Adrenal gland (tissue), 19 donors: ENCODE measurements around the gene C1RL. TPM values are rescaled to one million over a fixed set of nuclear protein-coding genes. Genes with fewer than 3 reads are reported as not detected.
A peak's percentile ranks its signal among the peaks of the same experiment; 100 is the strongest.

Experiments used
- DNase-seq, 7 donors: peaks; one replicate each; pipeline ENCODE4 v3.0.0-alpha.2; 2019 to 2020
- H3K27ac ChIP-seq, 5 donors: fragments of 200-600 bp; sonication (generic) in 4 of 5; 1 replicate in 3 of 5; 2 replicates in 2 of 5; pipeline versions ENCODE4 v1.5.1 to v1.8.0; 2016 to 2020; ENCODE audit warnings: mild to moderate bottlenecking in 1 of 5
- H3K27me3 ChIP-seq: fragments of 200-600 bp; 2 replicates; pipeline ENCODE4 v1.8.0; 2021
- H3K36me3 ChIP-seq, 2 donors: fragments of 200-600 bp; replicated peaks in 1 of 2; 1 replicate in 1 of 2; 2 replicates in 1 of 2; pipeline versions ENCODE4 v1.5.1 to v1.8.0; 2018 to 2022
- H3K4me1 ChIP-seq, 2 donors: fragments of 200-600 bp; replicated peaks in 1 of 2; 1 replicate in 1 of 2; 2 replicates in 1 of 2; pipeline versions ENCODE4 v1.5.1 to v1.8.0; 2018 to 2021
- H3K4me3 ChIP-seq, 4 donors: fragments of 200-600 bp; sonication (generic) in 3 of 4; one replicate each; pipeline ENCODE4 v1.5.1; 2016 to 2018
- H3K9me3 ChIP-seq, 3 donors: fragments of 200-600 bp; sonication (generic) in 1 of 3; replicated peaks in 1 of 3; 1 replicate in 2 of 3; 2 replicates in 1 of 3; pipeline versions ENCODE4 v1.5.1 to v1.8.0; 2016 to 2021
- POLR2A ChIP-seq, 2 donors: fragments of 450-650 bp; IDR thresholded peaks; one replicate each; pipeline ENCODE4 v1.6.1; 2017; ENCODE audit warnings: antibody characterized with exemption in 2 of 2, mild to moderate bottlenecking in 2 of 2, moderate library complexity in 1 of 2
- WGBS, 4 donors: extraction: QIAGEN DNeasy Blood & Tissue Kit in 2 of 4; methylation state at CpG; one replicate each; pipeline versions ENCODE4 v1.1.5 to v1.1.7; 2013 to 2017; 5-methylcytosine and 5-hydroxymethylcytosine counted together
- intact Hi-C, 2 donors: fragments of 100-400 bp; cut with DNase I; formaldehyde crosslinking; loops; one replicate each; pipeline versions ENCODE4 v1.14.1 to v1.15.0; 2022 to 2023
- long read RNA-seq, 10 donors: library from polyadenylated mRNA in 3 of 10; unstranded in 2 of 10; stranded (forward) in 1 of 10; transcript quantifications; one replicate each; pipeline ENCODE4 v2.0.0 and lab custom pipeline, GENCODE V29; 2021 to 2026
- polyA plus RNA-seq, 3 donors: library from polyadenylated mRNA; stranded (reverse); fragments of 200-250 nt in 2 of 3; fragments of 350-450 nt in 1 of 3; fragmentation: Illumina TruSeq in 1 of 3; extraction: RNeasy Lipid Tissue Mini Kit (QIAGEN cat#74804) in 1 of 3; gene quantifications; one replicate each; pipeline ENCODE4 v1.2.3, GENCODE V29; 2013 to 2014
- total RNA-seq, 9 donors: library from RNA; depleted of rRNA in 4 of 9; stranded (reverse); fragments of >200 nt in 4 of 9; fragments of 120-200 nt in 1 of 9; fragmentation: NEBNext Ultra II Directional in 1 of 9; extraction: Animal tissue kit (Norgen Biotek cat#: 25700) in 1 of 9; gene quantifications; one replicate each; pipeline versions ENCODE4 v1.1.0 to v1.2.4, GENCODE V29; 2013 to 2023
- TF ChIP-seq, protein P1 (sequence below), 6 experiments: fragments of 450-650 bp in 4 of 6; fragments of 200-600 bp in 2 of 6; sonication (generic) in 1 of 6; IDR thresholded peaks; 1 replicate in 5 of 6; 2 replicates in 1 of 6; pipeline versions ENCODE4 v1.5.1 to v1.8.0; 2016 to 2021; ENCODE audit warnings: antibody characterized with exemption in 6 of 6, mild to moderate bottlenecking in 2 of 6, moderate library complexity in 1 of 6
- donor health status: healthy with polysubstance abuse.
- donor health status: Bipolar disorder and iron deficiency.
- donor health status: DM: yes; HTN: yes; CAD: no.
- donor health status: DM: no; HTN: no; CAD: no.
- donor health status: DM: no; HTN: no; CAD: no.
- donor health status: DM: yes; HTN: yes; CAD: no.

C1RL gene
- 100 to 1,000 TPM in 8 of 9 donors, 10 to 100 TPM in 1; 33.3 to 407 (median 159) TPM for total RNA-seq
- 100 to 1,000 TPM; 120 to 186 (median 156) TPM for polyA plus RNA-seq
- long read RNA-seq, donor 1, partial matches to known transcripts = 5 of 11 reads
- long read RNA-seq, donor 1, other reads (novel, unspliced or antisense) = 0 of 11 reads
- long read RNA-seq, donor 2, transcript C1RL-201 (6 exons, 3,394 nt) = major isoform, 5 of 8 reads
- long read RNA-seq, donor 2, partial matches to known transcripts = 0 of 8 reads
- long read RNA-seq, donor 2, other reads (novel, unspliced or antisense) = 0 of 8 reads
- long read RNA-seq, donor 3, partial matches to known transcripts = 0 of 2 reads
- long read RNA-seq, donor 3, other reads (novel, unspliced or antisense) = 0 of 2 reads
- long read RNA-seq, donor 4, transcript C1RL-207 (2 exons, 354 nt) = major isoform, 15 of 33 reads
- long read RNA-seq, donor 4, partial matches to known transcripts = 0 of 33 reads
- long read RNA-seq, donor 4, other reads (novel, unspliced or antisense) = 16 of 33 reads
- long read RNA-seq, donor 5, transcript C1RL-201 (6 exons, 3,394 nt) = major isoform, 91 of 147 reads
- long read RNA-seq, donor 5, transcript C1RL-210 (6 exons, 1,569 nt) = minor isoform, 5 of 147 reads
- long read RNA-seq, donor 5, partial matches to known transcripts = 3 of 147 reads
- long read RNA-seq, donor 5, other reads (novel, unspliced or antisense) = 45 of 147 reads
- long read RNA-seq, donor 6, partial matches to known transcripts = 3 of 19 reads
- long read RNA-seq, donor 6, other reads (novel, unspliced or antisense) = 14 of 19 reads
- long read RNA-seq, donor 7, partial matches to known transcripts = 0 of 3 reads
- long read RNA-seq, donor 7, other reads (novel, unspliced or antisense) = 0 of 3 reads
- long read RNA-seq, donor 8, partial matches to known transcripts = 0 of 3 reads
- long read RNA-seq, donor 8, other reads (novel, unspliced or antisense) = 0 of 3 reads
- long read RNA-seq, donor 9 = 0 reads
- long read RNA-seq, donor 10 = 0 reads

GRCh38 chr12:7108796-7109571, at the start of gene C1RL:
C1RL (minus strand) TSS chr12:7109214; CDS start chr12:7109180, 34 bp downstream.
- DNase-seq = peak; percentile 93 to 97 (median 96)
- Histone ChIP-seq H3K27ac (peak within 1 kb of the TSS; percentile 84 to 98 (median 98)), H3K36me3 (peaks cover 0 to 8% of the 10 kb centered on the region in 2 donors), H3K9me3 (no peaks in the 10 kb centered on the region), H3K4me3 (peak within 1 kb of the TSS in 3 of 4 donors; percentile 35 to 92 (median 74)), H3K27me3 (no peaks in the 10 kb centered on the region), H3K4me1 (peaks cover 0 to 42% of the 10 kb centered on the region in 2 donors)
- WGBS, 4 donors = 12 to 16% (median 14%) methylated on average over 16 to 23 of the region's 23 CpGs
- intact Hi-C loops = no loop called here
- peak in 1 of 2 donors; percentile 62 for TF ChIP-seq POLR2A (IDR thresholded peaks at IDR 0.05)
- TF ChIP-seq, protein P1, sequence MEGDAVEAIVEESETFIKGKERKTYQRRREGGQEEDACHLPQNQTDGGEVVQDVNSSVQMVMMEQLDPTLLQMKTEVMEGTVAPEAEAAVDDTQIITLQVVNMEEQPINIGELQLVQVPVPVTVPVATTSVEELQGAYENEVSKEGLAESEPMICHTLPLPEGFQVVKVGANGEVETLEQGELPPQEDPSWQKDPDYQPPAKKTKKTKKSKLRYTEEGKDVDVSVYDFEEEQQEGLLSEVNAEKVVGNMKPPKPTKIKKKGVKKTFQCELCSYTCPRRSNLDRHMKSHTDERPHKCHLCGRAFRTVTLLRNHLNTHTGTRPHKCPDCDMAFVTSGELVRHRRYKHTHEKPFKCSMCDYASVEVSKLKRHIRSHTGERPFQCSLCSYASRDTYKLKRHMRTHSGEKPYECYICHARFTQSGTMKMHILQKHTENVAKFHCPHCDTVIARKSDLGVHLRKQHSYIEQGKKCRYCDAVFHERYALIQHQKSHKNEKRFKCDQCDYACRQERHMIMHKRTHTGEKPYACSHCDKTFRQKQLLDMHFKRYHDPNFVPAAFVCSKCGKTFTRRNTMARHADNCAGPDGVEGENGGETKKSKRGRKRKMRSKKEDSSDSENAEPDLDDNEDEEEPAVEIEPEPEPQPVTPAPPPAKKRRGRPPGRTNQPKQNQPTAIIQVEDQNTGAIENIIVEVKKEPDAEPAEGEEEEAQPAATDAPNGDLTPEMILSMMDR (IDR thresholded peaks at IDR 0.05) = peak; percentile 96 to 98 (median 98)

DNA sequence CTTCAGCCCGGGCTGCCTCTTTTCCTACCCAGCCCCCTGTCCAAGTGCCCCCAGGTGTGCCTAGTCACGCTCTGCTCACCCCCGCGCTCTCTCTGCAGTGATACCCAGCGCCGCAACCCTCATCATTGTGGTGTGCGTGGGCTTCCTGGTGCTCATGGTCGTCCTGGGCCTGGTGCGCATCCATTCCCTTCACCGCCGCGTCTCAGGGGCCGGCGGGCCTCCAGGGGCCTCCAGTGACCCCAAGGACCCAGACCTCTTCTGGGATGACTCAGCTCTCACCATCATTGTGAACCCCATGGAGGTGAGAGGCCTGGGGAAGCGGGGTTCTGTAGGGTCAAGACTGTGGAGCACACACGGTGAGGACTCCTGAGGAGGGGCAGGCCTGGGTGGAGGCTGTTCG, 48.4 kb upstream of the C1RL start:
- DNase-seq = no peak
- Histone ChIP-seq H3K27me3 (no peaks in the 10 kb centered on the region), H3K27ac (no peak overlapping the region), H3K36me3 (peaks cover 0 to 32% of the 10 kb centered on the region in 2 donors), H3K9me3 (no peaks in the 10 kb centered on the region), H3K4me1 (no peaks in the 10 kb centered on the region), H3K4me3 (no peak overlapping the region)
- intact Hi-C loops = no loop called here
- WGBS, 4 donors = 93 to 97% (median 94%) methylated on average over 13 to 17 of the region's 17 CpGs
- no peak for TF ChIP-seq POLR2A (IDR thresholded peaks at IDR 0.05)
- TF ChIP-seq, protein P1 (IDR thresholded peaks at IDR 0.05) = no peak

- no peaks in the 10 kb centered on the region for H3K27me3 ChIP-seq
- H3K36me3 ChIP-seq = peaks cover 0 to 33% of the 10 kb centered on the region in 2 donors
- no peak overlapping the region for H3K4me3 ChIP-seq
- H3K27ac ChIP-seq = peak overlapping the region in 1 of 5 donors; percentile 62
- WGBS, 4 donors = 88 to 91% (median 90%) methylated on average over 17 to 24 of the region's 24 CpGs
- TF ChIP-seq, protein P1 (IDR thresholded peaks at IDR 0.05) = no peak
- H3K9me3 ChIP-seq = no peaks in the 10 kb centered on the region
- peak in 1 of 7 donors; percentile 50 for DNase-seq
- intact Hi-C loops = no loop called here
- H3K4me1 ChIP-seq = no peaks in the 10 kb centered on the region
Measured at GRCh38 chr12:7156259-7157197, 47.5 kb upstream of the C1RL start.
